GM12873 (cell line): Measurements from ENCODE around the gene OSBPL5.

Experiments
- CTCF ChIP-seq: IDR thresholded peaks from 2 replicates; pipeline ENCODE4 v1.5.1; 2012; ENCODE audit warnings: low read depth, mild to moderate bottlenecking, moderate library complexity, low read length, control low read depth; ENCODE audit not compliant: insufficient read depth; ENCODE audit errors: missing control alignments

Gene OSBPL5

GRCh38 chr11:3163241-3163981 is 1.7 kb downstream of the OSBPL5 start:
- no peak for TF ChIP-seq CTCF

GRCh38 chr11:3162410-3163240 is 2.5 kb downstream of the OSBPL5 start:
- no peak for TF ChIP-seq CTCF

GRCh38 chr11:3161720-3162409 is 3.2 kb downstream of the OSBPL5 start:
- no peak for TF ChIP-seq CTCF

- no peak for TF ChIP-seq CTCF
Measured at GRCh38 chr11:3161309-3161708, 3.8 kb downstream of the OSBPL5 start.

GRCh38 chr11:3160252-3161031 is 4.7 kb downstream of the OSBPL5 start:
- no peak for TF ChIP-seq CTCF

GRCh38 chr11:3159296-3160190 is 5.6 kb downstream of the OSBPL5 start:
- no peak for TF ChIP-seq CTCF
